Measurements from ENCODE around the gene APOBEC3G. TPM values are rescaled to one million over a fixed set of nuclear protein-coding genes. Genes with fewer than 3 reads are reported as not detected.

Gene APOBEC3G
- total and polyA plus RNA-seq, 7 donors, result 3.0 to 21.4 (median 11.1) TPM

GRCh38 chr22:39110631-39111561 lies 33.8 kb downstream of the APOBEC3G start:
- H3K9me3 ChIP-seq, result no peaks in the 10 kb centered on the region
- whole genome bisulfite sequencing, 2 donors, result 64 to 72% methylated on average over 15 of the region's 15 CpGs
- no peak overlapping the region for H3K4me3 ChIP-seq
- TF ChIP-seq CTCF (IDR thresholded peaks at IDR 0.05) (no peak), POLR2A (IDR thresholded peaks at IDR 0.05) (no peak), EP300 (IDR thresholded peaks at IDR 0.05) (no peak), POLR2AphosphoS5 (IDR thresholded peaks at IDR 0.05) (no peak)
- peaks cover 0 to 27% (median 0%) of the 10 kb centered on the region in 3 donors for H3K27me3 ChIP-seq
- intact Hi-C loops (cut with DNase I), result no loop called here
- no peaks in the 10 kb centered on the region for H3K36me3 ChIP-seq
- no peak for DNase-seq
- H3K4me1 ChIP-seq, result no peaks in the 10 kb centered on the region
- H3K27ac ChIP-seq, result no peak overlapping the region

- H3K27ac ChIP-seq, result no peak overlapping the region
- no peaks in the 10 kb centered on the region for H3K9me3 ChIP-seq
- WGBS, 2 donors, result 48 to 59% methylated on average over 6 of the region's 6 CpGs
- no peak overlapping the region for H3K4me3 ChIP-seq
- intact Hi-C loops (cut with DNase I), result no loop called here
- H3K36me3 ChIP-seq, result no peaks in the 10 kb centered on the region
- peaks cover 0 to 36% (median 0%) of the 10 kb centered on the region in 3 donors for H3K27me3 ChIP-seq
- TF ChIP-seq CTCF (IDR thresholded peaks at IDR 0.05) (no peak), POLR2A (IDR thresholded peaks at IDR 0.05) (no peak), EP300 (IDR thresholded peaks at IDR 0.05) (no peak), POLR2AphosphoS5 (IDR thresholded peaks at IDR 0.05) (no peak)
- DNase-seq, result no peak
- H3K4me1 ChIP-seq, result no peaks in the 10 kb centered on the region
These were observed 37.0 kb downstream of the APOBEC3G start for GRCh38 chr22:39114112-39114511.

DNA sequence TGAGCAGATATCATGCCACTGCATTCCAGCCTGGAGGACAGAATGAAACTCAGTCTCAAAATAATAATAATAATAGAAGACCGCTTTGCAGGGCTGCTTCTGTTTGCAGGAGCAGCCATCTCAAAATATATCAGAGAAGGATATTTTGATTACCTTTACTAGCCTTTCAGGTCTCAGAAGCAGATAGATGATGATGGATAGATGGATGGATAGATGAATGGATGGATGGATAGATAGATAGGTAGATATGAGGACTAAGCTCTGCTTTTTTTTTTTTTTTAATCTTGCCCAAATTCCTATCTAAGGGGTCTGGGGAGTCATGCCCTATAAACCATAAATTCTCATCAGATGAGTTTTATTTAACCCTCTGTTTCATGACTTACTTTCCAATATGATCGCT lies 38.5 kb downstream of the APOBEC3G start:
- Histone ChIP-seq H3K27me3 (peaks cover 0 to 35% (median 0%) of the 10 kb centered on the region in 3 donors), H3K27ac (no peak overlapping the region), H3K4me1 (no peaks in the 10 kb centered on the region), H3K9me3 (no peaks in the 10 kb centered on the region), H3K4me3 (no peak overlapping the region), H3K36me3 (no peaks in the 10 kb centered on the region)
- TF ChIP-seq EP300 (IDR thresholded peaks at IDR 0.05), result no peak
- TF ChIP-seq POLR2AphosphoS5 (IDR thresholded peaks at IDR 0.05), result no peak
- TF ChIP-seq CTCF (IDR thresholded peaks at IDR 0.05), result no peak
- no peak for TF ChIP-seq POLR2A (IDR thresholded peaks at IDR 0.05)
- DNase-seq, result no peak
- 84 to 94% methylated on average over 2 of the region's 2 CpGs for WGBS, 2 donors
- intact Hi-C loops (cut with DNase I), result no loop called here

DNA sequence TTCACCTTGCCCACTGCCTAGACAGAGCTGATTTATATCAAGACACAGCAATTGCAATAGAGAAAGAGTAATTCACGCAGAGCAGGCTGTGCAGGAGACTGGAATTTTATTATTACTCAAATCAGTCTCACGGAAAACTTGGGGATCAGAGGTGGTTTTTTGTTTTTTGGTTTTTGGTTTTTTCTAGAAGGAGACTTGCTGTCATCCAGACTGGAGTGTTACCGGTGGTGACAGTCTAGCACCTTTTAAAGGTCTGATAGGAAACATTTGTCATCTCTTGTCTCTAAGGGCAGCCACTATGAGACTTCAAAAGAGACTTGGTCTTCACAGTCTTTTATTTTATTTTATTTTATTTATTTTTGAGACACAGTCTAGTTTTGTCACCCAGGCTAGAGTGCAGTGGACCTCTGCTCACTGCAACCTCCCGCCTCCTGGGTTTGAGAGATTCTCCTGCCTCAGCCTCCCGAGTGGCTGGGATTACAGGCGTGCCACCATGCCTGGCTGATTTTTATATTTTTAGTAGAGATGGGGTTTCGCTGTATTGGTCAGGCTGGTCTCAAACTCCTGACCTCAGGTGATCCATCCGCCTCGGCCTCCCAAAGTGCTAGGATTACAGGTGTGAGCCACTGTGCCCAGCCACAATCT lies 39.0 kb downstream of the APOBEC3G start:
- H3K27ac ChIP-seq, result no peak overlapping the region
- no peaks in the 10 kb centered on the region for H3K9me3 ChIP-seq
- peaks cover 0 to 30% (median 0%) of the 10 kb centered on the region in 3 donors for H3K27me3 ChIP-seq
- intact Hi-C loops (cut with DNase I), result no loop called here
- no peak for TF ChIP-seq POLR2A (IDR thresholded peaks at IDR 0.05)
- no peak for TF ChIP-seq CTCF (IDR thresholded peaks at IDR 0.05)
- no peak for TF ChIP-seq EP300 (IDR thresholded peaks at IDR 0.05)
- no peak for TF ChIP-seq POLR2AphosphoS5 (IDR thresholded peaks at IDR 0.05)
- 81% methylated on average over 9 of the region's 9 CpGs for WGBS, 2 donors
- no peaks in the 10 kb centered on the region for H3K4me1 ChIP-seq
- H3K4me3 ChIP-seq, result no peak overlapping the region
- no peaks in the 10 kb centered on the region for H3K36me3 ChIP-seq
- no peak for DNase-seq
